Measurements from ENCODE around the gene BEST4.
"Not testable (repeated sequence)": the region's sequence is repeated elsewhere in the genome, so short reads cannot be mapped to it uniquely, and the experiment has no call there.

The BEST4 gene

DNA sequence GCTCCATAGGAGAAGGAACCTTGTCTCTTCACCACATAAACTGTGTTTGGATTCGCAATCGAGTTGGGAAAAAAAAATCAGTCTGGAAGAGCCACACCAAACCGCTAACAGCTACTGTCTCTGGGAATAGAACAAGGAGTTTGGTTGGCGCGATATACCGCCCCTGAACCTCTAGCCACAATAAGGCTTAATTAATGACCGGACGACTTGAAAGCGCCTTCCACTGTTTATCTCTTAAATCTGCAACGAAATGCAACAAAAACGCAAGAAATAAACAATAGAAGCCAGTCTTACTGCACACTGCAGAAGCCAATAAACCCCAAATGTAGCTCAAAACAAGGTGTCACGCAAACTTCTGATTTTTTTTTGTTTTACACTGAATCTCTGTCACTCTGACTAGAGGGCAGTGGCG is 31.2 kb upstream of the BEST4 start:
- no peak for DNase-seq (ENCODE audit: low read depth)

DNA sequence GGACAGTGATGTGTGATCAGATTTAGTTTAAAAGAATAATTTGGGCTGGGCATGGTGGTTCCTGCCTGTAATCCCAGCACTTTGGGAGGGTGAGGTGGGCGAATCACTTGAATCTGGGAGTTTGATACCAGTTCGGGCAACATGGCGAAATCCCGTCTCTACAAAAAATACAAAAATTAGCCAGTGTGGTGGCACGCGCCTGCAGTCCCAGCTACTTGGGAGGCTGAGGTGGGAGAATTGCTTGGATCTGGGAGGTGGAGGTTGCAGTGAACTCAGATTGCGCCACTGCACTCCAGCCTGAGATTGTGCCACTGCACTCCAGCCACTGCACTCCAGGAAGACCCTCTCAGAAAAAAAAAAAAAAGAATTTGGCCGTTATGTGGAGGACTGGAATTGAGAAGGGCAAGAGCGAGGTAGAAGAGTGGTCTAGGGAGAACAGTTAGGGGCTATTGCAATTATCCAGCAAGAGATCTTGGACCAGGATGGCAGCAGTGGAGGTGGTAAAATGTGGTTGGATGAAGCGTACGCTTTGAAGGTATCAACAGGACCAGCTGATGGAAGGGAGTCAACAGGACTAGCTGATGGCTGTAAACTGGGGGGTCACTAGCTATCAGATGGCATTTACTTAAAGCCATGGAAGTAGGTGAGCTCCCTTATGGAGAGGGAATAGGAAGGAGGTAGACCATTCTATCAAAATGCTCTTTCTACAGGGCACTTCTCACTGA is 30.0 kb upstream of the BEST4 start:
- no peak for DNase-seq (ENCODE audit: low read depth)

DNA sequence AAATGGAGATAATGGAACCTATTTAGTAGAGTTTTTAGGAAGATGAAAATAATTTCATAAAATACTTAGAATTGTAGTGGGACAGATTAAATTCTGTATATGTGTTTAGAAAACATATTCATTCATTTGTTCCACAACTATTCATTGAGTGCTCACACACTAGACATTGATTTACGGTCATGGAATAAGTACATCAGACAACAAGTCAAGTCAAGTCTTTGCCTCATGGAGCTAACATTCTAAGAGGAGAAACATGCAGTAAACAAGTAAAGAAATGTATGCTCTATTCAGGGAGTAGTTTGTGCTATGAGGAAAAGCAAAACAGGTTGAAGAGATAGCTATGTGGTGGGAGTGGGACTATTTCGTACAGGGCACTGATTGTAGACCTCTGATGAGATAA is 29.3 kb upstream of the BEST4 start:
- no peak for DNase-seq (ENCODE audit: low read depth)

- not testable (repeated sequence) for DNase-seq (ENCODE audit: low read depth)
Measured at GRCh38 chr1:44815926-44816325, 28.0 kb upstream of the BEST4 start.

DNA sequence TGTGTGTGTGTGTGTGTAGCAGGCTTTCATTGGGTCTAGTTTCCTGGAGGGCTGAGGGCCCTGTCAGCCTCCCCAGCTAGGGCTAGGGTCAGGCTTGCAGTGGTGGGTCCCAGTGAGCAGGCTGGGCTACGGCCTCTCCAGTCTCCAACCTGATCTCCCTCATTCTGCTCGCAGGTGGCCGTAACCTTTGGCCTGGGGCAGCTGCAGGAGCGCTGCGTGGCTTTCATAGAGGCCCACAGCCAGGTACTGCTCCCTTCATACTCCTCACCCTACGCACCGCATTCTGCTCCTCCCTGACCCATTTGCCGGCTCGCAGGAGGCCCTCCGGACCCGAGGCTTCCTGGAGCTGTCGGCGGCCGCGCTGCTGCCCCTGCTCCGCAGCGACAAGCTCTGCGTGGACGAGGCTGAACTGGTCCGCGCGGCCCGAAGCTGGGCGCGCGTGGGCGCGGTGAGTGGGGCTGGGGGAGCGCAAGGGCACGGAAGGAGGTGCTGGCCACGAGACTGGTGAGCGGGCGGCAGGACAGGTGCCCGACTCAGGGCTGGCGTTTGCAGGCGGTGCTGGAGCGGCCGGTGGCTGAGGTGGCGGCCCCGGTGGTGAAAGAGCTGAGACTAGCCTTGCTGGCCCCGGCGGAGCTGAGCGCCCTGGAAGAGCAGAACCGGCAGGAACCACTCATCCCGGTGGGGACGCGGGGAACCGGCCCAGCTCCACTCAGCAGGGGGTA is 25.0 kb upstream of the BEST4 start:
- no peak for DNase-seq (ENCODE audit: low read depth)

DNA sequence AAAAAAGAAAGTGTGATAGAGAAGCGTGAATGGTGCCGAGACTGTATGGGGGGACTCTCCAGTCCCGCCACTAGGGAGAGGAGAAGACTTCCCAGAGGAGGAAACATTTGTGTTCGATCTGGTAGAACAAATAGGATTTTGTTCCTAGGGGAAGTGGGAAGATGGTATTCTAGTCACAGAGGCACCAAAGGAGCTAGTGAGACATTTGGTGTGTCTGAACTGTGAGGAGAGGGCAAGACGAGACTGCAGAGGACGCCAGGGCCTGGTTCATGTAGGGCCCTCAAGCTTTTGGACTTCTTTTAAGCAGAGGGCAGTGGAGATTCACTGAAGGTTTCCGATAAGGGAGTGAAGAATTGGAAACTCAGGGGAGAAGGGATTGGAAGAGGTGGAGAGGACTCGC is 23.3 kb upstream of the BEST4 start:
- DNase-seq (ENCODE audit: low read depth), result no peak

DNA sequence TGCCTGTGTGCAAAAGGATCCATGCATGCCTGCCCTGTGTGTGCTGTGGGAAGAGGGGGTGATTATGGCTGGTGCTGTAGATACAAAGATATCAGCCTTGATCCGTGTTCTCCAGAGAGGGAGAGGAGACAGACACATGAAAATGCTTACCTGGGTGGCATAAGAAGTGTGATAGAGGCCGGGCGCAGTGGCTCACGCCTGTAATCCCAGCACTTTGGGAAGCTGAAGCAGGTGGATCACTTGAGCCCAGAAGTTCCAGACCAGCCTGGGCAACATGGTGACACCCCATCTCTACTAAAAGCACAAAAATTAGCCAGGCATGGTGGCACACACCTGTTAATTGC is 22.8 kb upstream of the BEST4 start:
- not testable (repeated sequence) for DNase-seq (ENCODE audit: low read depth)

DNA sequence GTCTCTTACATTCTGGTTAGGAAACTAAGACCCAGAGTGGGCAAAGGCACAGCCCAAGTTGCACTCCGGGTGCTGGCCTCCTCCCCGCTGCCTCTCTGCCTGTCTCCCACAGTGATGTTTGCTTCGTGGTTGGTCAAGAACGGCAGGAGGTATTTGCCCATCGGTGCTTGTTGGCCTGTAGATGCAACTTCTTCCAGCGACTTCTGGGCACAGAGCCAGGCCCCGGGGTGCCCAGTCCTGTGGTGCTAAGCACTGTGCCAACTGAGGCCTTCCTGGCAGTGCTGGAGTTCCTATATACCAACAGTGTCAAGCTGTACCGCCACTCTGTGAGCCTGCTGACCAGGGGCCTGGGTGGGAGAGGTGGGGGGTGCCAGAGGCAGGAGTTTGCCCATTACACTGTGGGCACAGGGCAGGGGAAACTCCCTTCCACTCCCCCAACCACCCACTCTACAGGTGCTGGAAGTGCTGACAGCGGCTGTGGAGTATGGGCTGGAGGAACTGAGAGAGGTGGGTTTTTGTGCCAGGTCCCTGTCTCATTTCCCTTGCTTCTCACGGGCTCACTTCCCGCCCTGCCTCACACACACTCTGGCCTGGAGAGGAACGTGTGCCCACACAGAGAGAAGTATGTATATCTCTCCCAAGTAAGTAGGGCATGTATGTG is 22.3 kb upstream of the BEST4 start:
- DNase-seq (ENCODE audit: low read depth), result no peak

- DNase-seq (ENCODE audit: low read depth), result peak; percentile 52
Measured at GRCh38 chr1:44808938-44809917, 21.3 kb upstream of the BEST4 start.

- no peak for DNase-seq (ENCODE audit: low read depth)
Measured at GRCh38 chr1:44808063-44808937, 20.3 kb upstream of the BEST4 start, which contains the start of gene BTBD19. Gene BTBD19 (plus strand): TSS chr1:44808523. CDS start chr1:44808821, 298 bp downstream.

GRCh38 chr1:44807364-44808062 is 19.5 kb upstream of the BEST4 start:
- no peak for DNase-seq (ENCODE audit: low read depth)

DNA sequence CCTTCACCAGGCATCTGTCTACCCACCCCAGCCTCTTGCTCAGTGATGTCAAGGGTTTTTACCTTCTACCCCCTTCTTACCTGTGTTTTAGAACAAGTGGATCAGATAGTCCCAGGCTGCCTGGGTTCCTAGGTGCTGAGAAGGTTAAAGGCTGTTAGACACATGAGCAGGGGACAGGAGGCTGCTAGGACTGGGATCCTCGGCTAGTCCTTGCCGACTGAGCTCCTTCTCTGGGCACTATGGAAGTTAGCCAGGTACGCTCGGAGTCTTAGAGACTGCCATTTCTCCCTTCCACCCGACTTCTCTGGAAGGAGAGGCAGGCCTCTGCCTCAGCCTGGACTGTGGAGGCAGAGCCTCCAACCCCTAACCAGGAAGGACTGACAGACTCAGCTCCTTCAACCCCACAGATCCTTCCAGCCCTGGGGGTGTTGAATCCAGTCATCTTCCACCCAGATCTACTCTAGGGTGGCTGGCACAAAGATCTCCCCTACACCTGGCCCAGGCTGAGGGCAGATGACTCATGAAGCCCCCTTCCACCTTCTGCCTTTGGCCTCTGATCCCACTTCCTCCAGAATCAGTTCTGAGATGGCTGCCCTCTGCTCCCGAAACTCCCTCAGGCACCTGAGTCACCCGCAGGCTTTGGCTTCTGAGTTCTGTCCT is 18.9 kb upstream of the BEST4 start, which contains the start of gene DYNLT4:
Gene DYNLT4, minus strand, starts transcription at position 648 of the 660 bp plus-strand sequence. CDS start 683 bp downstream, outside the sequence.
- DNase-seq (ENCODE audit: low read depth), result no peak

DNA sequence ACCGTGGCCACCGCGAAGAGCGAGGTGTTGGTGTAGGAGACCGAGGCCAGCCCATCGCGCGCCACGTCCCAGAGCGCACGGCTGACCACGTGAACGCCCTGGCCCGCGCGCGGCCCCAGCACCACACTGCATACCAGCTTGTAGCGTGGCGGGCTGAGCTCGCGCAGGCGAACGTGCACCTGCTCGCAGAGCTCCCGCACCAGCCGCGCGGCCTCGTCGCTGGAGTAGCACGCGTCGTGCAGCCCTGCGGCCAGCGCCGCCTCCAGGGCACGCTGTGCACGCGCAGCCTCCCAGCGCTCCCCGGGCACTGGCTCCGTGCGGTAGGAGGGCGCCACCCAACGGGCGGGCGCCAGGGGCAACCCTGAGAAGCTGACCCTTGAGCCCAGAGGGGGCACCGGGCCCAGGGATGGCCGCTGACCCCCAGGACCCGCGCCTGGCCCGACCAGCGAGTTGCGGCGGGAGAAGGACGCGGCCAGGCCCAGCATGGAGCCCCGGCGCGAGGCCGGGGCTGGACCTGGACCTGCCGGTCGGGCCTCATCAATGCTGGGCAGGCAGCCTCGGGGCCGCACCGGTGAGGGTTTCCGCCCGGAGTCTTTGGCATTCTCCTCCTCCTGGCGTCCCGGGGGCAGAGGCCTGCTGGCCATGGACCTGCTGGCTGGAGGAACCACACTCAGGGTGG is 18.2 kb upstream of the BEST4 start:
- DNase-seq (ENCODE audit: low read depth), result no peak

GRCh38 chr1:44805311-44806024 is 17.5 kb upstream of the BEST4 start:
- no peak for DNase-seq (ENCODE audit: low read depth)

DNA sequence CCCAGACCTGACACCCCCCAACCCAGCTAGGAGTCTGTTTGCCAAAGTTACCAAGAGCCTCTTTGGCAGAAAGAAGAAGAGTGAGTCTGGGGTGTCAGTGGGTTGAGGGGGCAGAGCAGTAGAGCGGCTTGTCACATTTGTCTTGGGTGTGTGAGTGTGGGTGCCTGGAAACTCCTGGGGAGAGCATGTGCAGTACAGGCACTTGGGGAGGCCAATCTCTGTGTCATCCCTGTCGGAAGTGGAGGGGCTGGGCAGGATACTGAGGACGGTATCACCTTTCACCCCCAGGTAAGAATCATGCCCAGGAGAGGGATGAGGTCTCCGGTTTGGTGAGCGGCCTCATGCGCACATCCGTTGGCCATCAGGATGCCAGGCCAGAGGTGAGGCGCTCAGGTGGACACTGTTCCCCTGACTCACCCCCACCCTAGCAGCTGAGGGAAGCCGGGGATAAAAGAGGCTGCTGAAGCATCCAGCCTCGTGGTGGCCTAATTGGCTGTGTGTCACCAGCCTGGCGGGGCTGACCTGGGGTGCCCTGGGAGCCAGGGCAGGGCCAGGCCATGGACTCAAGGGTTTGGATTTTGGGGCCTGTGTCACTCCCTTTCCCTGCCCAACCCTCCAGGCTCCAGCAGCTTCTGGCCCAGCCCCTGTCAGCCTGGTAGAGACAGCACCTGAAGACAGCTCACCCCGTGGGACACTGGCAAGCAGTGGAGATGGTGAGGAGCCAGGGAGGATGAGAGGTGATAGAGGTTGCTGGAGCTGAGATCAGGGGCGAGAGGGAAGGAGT is 15.5 kb upstream of the BEST4 start:
- DNase-seq (ENCODE audit: low read depth), result no peak

DNA sequence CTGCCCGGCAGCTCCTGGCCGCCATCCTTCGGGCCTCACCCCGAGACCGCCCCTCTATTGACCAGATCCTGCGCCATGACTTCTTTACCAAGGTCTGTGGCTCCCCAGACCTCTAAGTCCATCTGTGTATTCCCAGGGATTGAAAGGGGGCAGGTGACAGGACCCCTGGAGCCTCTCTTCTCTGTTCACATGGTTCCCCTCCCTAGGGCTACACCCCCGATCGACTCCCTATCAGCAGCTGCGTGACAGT is 15.0 kb upstream of the BEST4 start:
- DNase-seq (ENCODE audit: low read depth), result no peak

DNA sequence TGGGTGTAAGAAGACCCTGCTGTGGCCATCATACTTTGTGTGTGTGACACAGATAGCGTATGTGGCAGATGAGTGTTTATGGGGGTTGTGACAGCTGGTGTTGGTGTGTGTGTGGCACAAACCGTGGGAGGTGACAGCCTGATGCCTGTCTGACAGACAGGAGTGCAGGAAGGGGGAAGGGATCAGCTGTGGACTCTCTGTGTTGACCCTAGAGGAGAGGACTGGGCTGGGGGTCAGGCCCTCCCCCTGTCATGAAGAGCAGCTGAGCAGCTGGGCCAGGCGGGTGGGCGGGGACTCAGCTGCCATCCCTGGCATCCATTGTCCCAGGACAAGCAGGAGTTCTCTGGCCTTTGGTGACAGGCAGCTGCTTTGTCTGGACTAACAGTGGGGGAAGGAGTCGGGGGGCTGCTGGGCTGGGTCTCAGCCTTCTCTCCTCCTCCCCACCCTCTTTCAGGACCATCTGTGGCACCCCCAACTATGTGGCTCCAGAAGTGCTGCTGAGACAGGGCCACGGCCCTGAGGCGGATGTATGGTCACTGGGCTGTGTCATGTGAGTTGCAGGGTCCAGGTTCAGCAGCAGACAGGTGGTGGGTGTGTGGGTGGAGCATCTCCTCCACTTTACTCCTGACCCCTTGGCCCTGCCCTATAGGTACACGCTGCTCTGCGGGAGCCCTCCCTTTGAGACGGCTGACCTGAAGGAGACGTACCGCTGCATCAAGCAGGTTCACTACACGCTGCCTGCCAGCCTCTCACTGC is 14.5 kb upstream of the BEST4 start:
- DNase-seq (ENCODE audit: low read depth), result no peak

Data from stimulated activated CD8-positive, alpha-beta memory T cell treated with anti-CD3 and anti-CD28 coated beads, Interleukin-15, amount 100 ng/mL, for 24 hours (primary cell).